GM18907 (cell line): ENCODE measurements around the gene PIAS2.
"Not testable (repeated sequence)": the region's sequence is repeated elsewhere in the genome, so short reads cannot be mapped to it uniquely, and the experiment has no call there.

ENCODE experiments used
- ATAC-seq: cut with Tn5 transposase; IDR thresholded peaks from one replicate; pipeline ENCODE4 v1.9.1; 2021; ENCODE audit warnings: mild to moderate bottlenecking, moderate library complexity; ENCODE audit not compliant: unreplicated experiment

Gene PIAS2

GRCh38 chr18:46910856-46911255 lies 6.5 kb downstream of the PIAS2 start:
- ATAC-seq: no peak

DNA sequence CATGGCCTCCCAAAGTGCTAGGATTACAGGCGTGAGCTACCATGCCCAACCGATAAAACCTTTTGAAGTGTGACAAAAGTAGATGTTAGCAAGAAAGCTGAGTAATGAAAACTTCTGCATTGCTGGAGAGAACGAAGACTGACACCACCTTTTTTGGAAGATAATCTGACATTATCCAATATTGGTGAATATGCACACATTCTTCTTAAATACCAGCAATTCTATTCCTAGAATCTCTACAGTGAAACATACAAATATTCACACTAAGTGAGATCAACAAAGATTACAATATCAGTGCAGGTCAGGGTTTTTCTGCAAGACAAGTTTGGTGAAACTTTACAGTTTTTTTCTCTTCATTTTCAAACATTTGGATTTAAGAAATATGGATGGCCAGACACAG lies 7.8 kb downstream of the PIAS2 start:
- no peak for ATAC-seq

DNA sequence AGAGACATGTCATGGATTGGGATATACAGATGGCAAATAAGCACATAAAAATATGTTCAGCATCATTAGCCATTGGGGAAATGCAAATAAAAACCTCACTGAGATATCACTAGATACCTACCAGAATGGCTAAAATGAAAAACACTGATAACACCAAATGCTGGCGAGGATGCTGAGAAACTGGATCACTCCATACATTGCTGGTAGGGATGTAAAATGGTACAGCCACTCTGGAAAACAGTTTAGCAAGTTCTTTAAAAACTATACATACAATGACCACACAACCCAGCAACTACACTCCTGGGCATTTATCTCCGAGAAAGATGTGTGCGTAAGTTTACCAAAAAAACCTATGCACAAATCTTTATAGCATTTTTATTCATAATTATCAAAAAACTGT lies 13.9 kb downstream of the PIAS2 start:
- no peak for ATAC-seq

DNA sequence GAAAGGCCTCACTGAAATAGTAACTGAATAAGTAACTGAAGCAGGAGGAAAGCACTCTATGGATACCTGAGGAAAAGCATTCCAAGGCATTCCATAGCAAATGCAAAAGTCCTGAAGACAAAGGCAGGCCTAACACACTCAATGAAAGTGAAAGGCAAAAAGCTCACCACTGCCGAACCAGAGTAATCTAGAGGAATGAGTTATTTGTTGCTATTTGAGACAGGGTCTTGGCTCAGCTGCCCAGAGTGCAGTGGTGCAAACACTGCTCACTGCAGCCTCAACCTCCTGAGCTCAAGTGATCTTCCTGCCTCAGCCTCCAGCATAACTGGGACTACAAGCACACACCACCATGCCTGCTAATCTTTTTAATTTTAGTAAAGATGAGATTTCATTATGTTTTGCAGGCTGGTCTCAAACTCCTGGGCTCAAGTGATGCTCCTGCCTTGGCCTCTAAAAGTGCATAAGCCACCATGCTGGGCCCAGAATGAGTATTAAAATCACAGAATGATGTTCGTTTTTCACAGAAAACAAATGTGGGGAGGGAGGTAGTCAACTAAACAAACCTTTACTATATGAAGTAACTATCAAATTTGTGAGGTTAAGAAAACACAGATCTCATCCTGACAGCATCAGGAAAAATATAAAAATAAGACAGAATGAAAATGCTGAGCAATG lies 17.9 kb downstream of the PIAS2 start:
- ATAC-seq: peak; percentile 68

GRCh38 chr18:46894124-46894523 lies 23.2 kb downstream of the PIAS2 start:
- ATAC-seq: no peak

DNA sequence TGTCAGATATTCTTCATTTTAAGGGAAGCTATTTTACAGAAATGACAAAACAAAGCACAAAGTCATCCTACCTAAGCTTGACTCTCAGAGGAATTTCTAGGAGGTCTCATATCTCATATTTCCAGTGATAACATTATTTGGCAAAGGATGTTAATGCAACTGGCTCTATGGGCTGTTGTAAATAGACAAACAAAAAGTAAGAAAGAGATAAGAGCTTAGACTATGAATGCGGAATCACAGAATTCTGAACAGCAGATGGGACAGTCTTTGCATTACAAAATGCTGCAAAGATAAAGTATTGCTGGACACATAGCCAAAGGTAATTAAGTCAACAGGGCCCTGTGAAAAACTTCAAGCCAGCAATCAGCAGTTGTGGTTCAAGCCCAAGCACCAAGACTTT lies 23.9 kb downstream of the PIAS2 start:
- no peak for ATAC-seq

GRCh38 chr18:46892842-46893241 lies 24.5 kb downstream of the PIAS2 start:
- peak; percentile 51 for ATAC-seq

DNA sequence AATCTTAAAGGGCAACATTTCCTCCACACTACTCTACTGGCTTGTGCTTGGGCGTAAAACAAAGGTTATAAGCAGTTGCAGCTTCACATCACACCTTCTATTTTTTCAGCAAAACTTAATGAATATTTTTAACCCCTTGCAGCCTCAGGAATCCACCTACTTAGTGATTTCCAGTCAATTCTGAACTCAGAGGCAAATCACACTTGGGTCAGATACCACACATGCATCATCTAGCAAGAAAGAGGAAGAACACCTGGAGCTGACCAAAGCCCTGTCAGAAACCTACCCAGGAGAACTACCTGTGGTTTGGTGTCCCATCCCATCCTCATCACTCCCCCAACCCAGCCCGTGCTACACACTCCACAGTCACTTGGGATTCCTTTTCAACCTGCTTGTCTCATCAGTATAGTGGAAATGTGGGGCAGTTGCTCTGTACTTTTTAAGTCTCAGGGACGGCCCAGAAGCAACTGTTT lies 25.5 kb downstream of the PIAS2 start:
- ATAC-seq: peak; percentile 86

GRCh38 chr18:46888965-46889364 lies 28.3 kb downstream of the PIAS2 start:
- no peak for ATAC-seq

DNA sequence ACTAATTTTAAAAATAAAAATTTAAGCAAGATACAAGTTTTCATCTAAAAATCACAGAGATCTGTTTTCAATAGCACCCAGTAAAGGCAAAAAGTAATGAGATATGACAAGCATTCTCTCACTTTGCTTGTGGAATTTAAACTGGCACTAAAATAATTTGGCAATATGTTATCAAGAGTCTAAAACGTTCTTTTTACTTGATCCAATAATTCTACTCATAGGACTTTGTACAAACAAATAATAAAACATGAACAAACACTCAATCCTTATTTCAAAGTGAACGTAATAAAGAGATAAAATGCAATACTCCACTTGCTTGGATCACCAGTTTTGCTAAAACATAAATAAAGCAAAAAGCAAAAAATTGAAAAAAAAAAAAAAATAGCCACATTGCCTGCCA lies 30.4 kb downstream of the PIAS2 start:
- no peak for ATAC-seq

GRCh38 chr18:46883180-46883579 lies 34.1 kb downstream of the PIAS2 start:
- no peak for ATAC-seq

DNA sequence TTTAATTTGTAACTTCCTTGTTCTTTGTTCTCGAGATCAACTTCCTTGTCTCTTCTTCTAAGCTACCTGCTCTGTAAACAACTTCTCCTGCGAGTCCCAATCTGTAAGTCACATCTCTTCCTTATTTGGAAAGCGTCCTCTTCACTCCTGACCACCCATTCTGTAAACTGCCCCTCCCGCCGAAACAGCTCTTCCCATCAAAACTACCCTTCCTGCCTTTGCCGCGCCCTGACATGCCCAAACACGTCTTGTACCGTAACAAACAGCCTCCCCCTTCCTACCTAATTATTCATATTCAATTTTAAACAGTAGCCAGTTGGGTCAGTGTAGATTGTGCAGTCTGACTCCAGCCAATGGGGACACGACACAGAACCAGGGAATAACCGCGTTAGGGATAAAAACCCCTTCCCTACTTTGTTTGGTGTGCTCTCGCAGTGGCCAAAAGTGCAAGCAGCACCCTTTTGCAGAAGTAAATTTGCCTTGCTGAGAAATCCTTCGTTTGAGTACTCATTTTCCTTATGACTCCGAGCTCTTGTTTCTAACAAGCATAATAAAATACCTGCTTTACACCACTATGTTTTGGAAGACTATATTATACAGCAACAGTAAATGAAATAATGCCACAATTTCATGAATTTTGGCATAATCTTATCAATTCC lies 39.8 kb downstream of the PIAS2 start:
- no peak for ATAC-seq

DNA sequence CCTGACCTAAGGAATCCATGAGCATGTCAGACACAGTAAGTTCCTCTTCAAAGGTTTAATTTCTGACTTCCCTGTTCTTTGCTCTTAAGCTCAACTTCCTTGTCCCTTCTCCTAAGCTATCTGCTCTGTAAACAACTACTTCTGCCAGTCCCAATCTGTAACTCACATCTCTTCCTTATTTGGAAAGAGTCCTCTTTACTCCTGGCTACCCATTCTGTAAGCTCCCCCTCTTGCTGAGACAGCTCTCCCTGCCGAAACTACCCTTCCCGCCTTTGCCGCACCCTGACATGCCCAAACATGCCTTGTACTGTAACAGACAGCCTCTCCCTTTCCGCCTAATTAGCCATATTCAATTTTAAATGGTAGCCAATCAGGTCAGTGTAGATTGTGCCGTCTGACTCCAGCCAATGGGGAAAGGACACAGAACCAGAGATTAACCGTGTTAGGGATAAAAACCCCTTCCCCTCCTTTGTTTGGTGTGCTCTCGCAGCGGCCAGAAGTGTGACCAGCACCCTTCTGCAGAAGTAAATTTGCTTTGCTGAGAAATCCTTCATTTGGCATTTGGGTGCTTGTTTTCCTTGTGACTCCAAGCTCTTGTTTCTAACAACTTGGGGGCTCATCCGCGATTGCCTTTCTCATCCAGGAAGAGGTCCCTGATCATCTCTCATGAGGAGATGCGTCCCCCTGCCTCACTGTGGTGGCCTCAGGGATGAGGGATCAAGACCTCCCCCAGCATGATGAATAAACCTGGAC lies 49.0 kb downstream of the PIAS2 start:
- ATAC-seq: no peak

DNA sequence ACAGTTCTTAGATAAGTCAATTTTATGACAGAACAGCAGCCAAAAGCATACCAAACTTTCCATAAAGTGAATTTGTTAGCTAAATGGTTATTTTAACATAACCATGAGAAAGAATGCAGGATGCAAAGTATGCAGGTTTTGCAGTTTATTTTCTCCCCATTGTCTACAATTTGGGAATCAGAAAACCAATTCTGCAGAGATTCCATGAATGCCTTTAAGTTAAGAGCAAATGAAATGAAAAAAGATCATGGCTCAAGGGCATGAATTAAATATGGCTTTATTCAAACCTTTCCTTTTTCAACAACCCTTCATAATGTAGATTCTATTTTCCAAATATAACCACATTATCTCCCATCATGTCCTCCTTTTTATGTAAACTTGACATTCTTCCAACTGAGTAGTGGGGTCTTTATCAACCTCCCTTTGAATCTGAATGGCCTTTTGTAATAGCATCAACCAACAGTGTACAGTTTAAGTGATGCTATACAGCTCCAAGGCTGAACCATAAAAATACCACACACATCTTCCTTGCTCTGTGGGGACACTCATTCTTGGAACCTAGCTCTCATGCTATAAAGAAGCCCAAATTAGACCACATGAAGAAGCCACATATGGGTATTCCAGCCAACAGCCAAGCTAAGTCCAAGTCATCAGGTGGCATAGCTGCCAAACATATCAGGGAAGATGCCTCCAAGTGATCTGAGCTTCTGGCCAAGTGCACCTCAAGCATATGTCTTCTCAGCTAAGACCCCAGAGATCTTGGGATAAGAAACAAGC lies 49.8 kb downstream of the PIAS2 start:
- ATAC-seq: no peak

DNA sequence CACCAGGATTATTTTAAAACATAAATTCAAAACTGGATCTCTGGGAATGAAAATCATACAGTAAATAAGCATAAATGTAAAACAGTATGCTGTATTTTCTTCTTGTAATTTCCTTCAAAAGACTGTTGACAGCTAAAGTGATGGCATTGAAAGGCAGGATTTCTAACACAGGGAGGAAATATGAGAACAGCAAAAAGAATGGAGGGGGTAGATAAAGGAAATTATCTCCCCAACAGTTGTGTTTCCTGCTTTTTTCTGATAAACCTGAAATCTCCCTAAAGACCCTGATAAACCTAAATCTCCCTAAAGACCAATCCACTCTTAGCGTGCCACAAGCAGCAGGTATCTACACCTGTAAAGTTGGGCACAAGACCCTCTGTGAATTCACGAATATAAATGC lies 50.8 kb downstream of the PIAS2 start:
- no peak for ATAC-seq

GRCh38 chr18:46865245-46865644 lies 52.1 kb downstream of the PIAS2 start:
- ATAC-seq: not testable (repeated sequence)

- ATAC-seq: peak; percentile 54
These were observed 57.5 kb downstream of the PIAS2 start for GRCh38 chr18:46859855-46860254.

- no peak for ATAC-seq
These were observed 59.0 kb downstream of the PIAS2 start for GRCh38 chr18:46858290-46858689.

DNA sequence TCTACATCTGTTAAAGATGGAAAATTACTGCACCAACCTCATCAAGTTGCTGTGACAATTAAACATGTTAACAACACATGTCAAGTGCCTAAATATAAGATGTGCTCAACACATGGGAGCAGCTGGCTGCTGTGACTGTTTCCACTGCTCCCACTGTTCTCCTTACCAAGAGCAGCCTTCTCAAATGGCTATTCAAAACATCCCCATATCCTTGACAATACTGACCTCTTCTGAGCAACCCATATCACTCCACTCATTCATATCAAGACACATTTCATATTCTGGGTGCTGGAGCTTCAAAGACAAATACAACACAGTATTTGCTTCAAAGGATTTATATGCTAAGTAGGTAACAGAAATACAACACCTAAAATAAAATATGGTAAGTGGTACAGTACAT lies 60.3 kb downstream of the PIAS2 start:
- ATAC-seq: no peak

GRCh38 chr18:46849007-46849406 lies 68.3 kb downstream of the PIAS2 start:
- ATAC-seq: no peak

GRCh38 chr18:46843372-46843771 lies 73.9 kb downstream of the PIAS2 start:
- ATAC-seq: no peak
